HG02610 (cell line): ENCODE measurements around the gene DOC2A.
"Not testable (repeated sequence)": the region's sequence is repeated elsewhere in the genome, so short reads cannot be mapped to it uniquely, and the experiment has no call there.

Source experiments
- ATAC-seq: cut with Tn5 transposase; IDR thresholded peaks from one replicate; pipeline ENCODE4 v1.9.1; 2021; ENCODE audit warnings: mild to moderate bottlenecking, moderate library complexity; ENCODE audit not compliant: unreplicated experiment

The DOC2A gene

DNA sequence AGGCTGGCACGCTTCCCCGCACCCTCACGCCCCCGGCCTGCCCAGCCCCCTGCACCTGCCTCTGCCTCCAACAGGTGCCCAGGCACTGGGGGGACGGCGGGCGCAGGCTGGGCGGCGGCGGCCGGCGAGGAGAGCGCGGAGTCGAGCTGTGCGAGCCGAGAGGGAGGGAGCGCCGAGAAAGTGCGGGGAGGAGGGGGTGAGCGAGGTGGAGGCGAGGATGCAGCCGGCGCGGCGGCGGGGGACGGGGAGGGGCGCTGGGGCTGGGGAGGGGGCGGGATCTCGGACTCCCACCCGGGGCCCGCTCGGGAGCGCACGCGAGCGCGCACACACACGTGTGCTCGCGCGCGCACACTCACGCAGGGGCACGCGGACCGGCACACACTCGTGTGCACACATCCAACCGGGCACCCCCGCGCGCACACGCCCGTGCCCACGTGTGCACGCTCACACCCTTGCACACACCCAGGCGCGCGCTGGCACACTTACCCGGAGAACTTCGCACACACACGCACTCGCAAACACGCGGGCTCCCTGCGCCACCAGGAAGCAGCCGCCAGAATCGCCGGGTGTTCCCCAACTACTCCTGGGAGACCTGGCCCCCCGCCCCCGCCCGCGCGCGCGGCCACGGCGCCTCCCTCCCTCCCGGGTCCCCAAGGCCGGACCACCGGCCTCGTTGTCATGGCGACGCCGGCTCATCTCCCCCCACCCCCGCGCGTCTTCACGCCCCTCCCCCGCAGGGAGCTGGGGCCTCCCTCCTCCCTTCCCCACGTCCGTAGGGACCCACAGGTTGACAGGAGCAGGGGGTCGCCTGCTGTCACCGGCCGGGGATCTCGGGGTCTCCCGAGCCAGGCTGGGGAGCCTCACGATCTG is at the start of gene DOC2A:
DOC2A (minus strand) TSS at position 184 of the 870 bp plus-strand sequence. CDS start 805 bp downstream, outside the sequence.
- ATAC-seq = no peak

DNA sequence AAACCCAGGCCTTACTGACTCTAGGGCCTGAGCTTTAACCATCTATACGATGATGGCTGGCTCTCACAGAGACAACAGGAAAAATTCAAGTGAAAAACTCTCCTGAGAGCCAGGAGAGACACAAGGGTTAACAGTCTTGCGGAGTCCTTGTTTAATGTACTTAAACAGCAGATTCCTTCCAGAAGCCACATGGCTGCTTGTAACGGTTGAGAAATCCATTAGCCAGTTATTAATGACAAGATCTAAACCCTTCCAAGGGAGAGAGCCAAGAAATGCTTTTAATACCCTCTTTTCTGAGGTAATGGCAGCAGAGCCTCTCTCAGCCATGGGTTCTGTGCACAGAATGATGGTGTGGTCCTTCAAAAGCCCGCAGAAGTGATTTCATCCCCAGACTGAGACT is 49.5 kb upstream of the DOC2A start:
- no peak for ATAC-seq

DNA sequence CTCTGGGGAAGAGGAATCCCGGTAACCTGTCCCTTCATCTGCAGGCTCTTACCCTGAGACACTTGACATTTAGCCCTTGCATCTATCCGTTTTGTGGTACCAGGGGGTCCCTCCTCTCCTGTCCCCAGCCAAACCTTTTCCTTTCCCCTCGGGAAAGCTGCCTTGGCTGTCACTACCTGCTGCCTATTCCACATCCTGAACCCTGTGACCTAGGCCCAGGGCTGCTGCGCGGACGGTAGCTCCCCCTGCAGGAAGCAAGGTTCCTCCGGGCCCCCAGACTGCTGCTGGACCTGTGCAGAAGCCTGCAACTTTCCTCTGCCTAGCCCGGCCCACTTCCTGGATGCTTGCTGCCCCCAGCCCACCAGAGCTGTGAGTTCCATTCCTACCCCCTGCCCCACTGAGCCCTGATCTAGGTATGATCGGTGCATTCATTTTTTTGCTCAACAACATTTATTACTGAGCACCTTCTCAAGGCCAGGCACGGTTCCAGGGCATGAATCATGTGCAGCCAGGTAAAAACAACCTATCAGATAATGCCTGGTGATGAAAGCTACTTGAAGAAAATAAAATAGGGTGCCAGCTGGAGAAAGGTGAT is 44.2 kb upstream of the DOC2A start:
- ATAC-seq = no peak

DNA sequence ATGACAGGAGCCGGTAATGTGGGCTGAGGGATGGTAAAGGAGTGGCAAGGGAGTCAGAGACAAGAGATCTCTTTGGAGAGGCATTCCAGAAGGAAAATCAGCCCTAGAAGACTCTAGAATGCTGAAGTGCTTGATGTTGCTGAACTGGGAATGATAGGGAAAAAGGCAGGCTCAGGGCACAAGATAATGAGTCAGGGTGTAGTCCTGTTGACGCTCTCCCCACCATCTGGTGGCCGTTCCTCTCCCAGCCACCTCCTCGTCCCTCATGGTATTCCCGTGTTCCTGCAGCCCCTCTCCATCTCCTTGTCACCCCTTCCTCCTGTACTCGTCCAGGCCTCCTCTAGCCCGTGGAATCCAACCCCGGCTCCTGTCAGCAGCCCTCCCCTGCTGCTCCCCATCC is 43.6 kb upstream of the DOC2A start:
- no peak for ATAC-seq

DNA sequence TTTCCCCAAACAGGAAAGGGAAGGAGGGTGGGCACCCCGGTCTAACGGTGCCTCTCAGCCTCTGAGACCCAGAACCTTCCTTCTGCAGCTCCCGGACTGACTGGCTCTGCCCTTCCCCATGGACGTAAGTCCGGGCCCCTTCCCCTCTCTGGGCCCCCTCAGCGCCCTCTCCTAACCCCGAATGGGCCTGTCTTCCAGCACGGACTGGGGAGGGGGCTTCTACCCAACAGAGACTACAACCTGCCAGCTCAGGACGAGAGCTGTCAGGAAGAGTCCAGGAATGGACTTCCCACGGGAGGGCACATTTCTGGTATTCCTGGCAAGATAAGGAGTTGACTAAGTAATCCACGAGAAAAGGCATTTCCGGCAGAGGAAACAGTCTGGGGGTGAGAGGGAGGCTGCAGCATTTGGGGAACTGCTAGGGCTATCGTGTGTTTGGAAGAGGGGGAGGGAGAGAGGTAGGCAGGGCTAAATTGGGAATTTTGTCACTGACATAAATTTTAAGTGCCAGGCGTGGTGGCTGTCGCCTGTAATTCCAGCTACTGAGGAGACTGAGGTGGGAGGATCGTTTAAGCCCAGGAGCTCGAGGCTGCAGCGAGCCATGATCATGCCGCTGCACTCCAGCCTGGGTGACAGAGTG is 42.7 kb upstream of the DOC2A start:
- peak; percentile 20 for ATAC-seq

DNA sequence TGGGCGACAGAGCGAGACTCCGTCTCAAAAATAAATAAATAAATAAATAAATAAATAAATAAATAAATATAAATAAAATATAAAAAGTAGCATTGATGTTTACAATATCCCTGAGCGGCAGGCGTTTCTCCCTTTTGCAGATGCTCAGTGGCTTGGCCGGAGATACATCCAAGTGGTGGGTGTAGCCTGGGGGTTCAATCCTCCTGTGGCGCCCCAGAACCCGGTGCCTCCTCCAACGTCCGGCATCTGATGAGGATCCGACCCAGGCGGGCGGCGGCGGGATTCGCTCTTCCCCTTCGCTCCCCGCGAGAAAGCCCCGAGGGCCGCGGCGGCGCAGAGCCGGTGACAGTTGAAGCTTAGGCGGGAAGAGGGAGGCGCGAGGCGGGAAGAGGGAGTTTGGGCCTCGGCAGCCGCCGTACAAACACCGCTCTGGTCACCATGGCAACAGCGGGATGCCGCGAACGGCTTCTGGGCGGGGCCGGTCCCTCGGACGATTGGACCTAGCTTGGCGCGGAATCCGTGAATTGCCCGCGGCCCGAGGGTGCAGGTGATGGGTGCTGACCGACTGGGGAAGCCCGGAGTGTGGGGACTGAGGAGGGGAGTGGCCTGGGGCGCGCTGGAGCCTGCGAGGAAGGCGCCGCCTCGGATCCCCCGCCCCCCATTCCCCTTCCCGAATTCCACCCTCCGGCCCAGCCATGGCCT is 42.0 kb upstream of the DOC2A start:
- ATAC-seq = peak; percentile 61

DNA sequence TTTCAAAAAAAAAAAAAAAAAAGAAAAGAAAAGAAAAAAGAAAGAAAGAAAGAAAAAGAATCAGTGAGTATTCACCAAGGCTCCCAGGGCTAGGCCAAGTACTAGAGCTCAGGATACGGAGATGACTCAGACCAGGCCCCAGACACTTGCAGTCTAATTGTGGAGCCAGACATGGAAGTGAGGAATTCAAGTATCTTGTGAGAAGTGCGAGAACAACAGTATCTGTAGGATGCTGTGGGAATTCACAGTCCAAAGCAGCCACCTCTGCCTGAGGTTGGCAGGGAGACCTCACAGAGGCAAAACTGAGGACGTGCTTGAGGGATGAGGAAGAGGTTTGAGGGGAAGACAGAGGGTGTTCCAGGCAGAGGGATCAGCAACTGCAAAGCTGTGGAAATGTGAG is 40.7 kb upstream of the DOC2A start:
- no peak for ATAC-seq

DNA sequence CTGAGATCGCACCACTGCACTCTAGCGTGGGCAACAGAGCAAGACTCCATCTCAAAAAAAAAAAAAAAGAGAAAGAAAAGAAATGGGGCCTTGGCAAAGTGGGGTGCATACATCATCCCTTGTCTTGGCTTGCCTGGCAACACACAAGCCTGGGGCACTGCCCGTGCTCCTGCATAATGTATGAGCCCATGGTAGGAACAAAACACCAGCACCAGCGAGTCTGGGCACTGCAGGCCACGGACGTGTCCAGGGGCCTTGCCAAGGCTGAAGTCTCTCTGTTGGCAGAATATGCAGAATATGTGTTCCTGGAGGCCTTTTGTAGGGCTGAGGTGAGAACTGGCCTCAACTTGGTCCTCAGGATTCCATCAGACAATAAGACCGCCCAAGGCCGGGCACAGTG is 39.0 kb upstream of the DOC2A start:
- no peak for ATAC-seq

DNA sequence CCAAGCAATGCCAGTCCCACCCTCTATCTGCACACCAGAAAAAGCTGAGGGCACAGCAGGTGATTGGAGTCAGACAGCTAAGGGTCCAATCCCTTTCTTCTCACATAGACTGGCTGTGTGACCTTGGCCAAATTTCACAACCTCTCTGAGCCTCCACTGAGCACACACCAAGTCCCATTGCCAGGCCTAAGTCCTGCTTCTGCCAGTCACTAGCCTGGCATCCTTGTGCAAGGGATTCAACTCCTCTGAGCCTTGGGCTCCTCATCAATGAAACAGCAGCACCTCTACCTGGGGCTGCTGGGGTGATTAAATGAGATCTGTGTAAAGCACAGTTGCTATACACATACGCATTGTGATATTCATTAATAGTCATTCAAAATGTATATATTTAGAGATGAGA is 35.8 kb upstream of the DOC2A start:
- no peak for ATAC-seq

DNA sequence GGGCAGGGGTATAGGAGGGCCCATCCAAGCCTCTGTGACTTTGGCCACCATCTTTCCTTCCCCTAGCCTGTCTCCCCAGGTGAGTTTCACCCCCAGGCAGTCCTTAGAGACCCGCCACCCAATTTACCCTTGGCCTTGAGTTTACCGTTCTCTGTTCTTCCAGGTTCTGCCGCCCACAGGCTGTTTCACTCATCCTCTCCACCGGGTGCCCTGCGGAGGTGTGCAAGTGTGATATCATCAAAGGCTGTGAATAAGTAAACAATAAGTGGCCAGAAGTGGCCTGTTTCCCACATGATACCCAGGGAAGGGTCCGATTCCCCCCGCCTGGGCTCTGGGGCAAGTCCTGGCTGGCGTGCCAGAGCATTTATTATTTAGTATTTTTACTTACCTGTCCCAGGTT is 35.4 kb upstream of the DOC2A start:
- ATAC-seq = no peak

DNA sequence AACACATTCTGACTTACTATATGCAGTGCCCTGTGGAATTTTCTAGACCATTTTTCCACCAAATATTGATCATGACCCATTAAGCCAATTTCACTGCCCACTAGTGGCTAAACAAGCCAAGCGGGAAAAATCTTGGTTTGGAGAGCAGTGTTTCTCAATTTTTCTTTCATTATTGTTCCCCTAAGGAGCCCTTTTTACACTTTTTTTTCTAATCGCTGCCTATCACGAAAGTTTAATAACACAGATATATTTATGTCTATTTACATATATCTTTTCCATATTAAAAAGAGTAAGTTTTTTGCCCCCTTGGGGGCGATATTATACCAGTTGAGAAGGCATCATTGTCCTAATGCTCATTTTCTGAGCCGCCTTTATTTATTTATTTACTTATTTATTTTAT is 31.0 kb upstream of the DOC2A start:
- no peak for ATAC-seq

DNA sequence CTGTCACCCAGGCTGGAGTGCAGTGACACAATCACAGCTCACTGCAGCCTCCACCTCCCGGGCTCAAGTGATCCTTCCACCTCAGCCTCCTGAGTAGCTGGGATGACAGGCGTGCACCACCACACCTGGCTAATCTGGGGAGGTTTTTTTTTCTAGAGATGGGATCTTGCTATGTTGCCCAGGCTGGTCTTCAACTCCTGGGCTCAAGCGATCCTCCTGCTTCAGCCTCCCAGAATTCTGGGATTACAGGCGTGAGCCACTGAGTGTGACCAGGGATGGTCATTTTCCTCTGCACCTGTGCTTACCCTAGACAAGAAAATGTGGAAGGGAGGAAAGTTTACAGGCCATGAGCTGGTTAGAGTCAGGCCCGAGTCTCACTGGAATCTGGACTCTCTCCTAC is 29.9 kb upstream of the DOC2A start:
- ATAC-seq = not testable (repeated sequence)

DNA sequence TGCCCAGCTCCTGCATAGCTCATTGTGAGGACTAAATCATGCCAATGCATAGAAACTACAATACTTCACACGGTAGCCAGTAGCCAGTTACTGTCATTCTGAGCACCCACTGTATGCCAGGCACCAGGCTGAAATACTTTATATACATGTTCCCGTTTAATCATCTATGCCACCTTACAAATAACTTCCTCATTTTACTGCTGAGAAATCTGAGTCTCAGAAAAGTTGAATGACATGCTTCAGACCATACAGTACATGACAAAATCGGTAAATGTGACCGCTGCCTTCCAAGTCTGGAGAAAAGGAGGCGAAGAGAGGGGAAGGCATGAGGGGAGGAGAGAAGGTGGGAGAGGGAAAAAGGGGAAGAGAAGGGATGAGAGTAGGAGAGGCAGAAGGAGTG is 29.4 kb upstream of the DOC2A start:
- no peak for ATAC-seq

DNA sequence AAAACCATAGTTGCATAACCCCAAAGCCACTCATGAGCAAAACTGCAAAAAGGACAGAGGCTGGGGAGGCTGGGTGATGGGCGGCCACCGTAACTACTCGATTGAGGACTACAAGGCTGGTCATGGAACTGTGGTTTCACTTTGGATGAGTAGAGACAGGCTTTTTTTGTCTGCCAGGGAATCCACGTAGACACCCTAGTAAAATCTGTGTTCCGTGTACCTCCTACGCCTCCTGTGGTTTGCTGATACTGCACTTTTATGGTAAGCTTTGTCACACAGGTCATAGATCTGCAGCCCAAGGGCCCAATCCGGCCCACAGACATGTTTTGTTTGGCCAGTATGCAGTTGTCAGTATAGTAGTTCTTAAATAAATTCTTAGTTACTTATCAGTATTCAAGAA is 22.4 kb upstream of the DOC2A start:
- ATAC-seq = no peak

DNA sequence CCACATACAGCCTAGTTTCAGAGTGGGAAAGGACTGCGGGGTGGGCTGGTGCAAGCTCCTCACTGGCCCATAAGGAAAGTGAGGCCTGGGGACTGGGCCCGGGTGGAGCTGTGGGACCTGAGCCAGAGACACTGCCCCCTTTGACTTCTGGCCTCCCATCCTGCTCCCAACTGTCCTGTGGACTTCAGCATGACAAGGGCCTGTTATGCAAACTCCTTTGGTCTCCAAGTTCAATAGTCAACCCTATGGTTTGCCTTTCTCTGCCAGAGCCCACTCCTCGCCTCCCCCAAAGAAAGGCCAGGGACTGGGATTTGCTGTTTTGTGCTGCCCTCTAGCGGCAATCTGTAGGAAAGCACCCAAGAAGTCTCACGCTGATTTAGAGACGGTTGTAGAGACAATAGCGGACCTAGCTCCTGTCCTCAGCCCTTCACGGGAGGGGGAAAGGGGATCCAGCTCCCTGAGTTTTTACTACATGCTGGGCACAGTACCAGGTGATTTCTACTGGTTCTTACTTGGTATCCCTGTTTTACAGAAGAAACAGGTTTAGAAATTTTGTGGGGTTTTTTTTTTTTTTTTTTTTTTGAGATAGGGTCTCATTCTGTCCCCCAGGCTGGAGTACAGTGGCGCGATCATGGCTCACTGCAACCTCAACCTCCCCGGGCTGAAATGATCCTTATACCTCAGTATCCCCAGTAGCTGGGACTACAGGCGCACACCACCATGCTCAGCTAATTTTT is 21.4 kb upstream of the DOC2A start:
- no peak for ATAC-seq

DNA sequence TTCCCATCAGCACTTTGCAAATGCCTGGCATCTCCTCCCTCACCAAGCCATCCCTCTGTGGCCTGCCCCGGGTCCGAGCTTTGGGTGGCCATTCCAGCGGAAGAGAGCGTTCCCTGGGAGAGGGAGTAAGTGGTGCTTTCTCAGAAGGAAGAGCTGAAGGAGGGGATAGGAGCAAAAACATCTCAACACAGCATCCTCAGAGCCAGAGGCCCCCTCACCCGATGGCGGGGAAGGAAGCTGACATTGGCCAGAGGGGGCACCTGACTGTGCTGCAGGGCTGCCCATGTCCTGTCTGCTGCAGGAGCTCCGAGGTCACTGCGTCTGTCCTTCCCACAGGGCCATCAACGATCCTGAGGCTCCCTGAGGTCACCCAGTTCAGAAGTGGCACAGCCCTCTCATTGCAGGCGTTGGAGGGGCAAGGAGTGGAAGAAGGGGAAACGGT is 20.7 kb upstream of the DOC2A start:
- ATAC-seq = no peak

DNA sequence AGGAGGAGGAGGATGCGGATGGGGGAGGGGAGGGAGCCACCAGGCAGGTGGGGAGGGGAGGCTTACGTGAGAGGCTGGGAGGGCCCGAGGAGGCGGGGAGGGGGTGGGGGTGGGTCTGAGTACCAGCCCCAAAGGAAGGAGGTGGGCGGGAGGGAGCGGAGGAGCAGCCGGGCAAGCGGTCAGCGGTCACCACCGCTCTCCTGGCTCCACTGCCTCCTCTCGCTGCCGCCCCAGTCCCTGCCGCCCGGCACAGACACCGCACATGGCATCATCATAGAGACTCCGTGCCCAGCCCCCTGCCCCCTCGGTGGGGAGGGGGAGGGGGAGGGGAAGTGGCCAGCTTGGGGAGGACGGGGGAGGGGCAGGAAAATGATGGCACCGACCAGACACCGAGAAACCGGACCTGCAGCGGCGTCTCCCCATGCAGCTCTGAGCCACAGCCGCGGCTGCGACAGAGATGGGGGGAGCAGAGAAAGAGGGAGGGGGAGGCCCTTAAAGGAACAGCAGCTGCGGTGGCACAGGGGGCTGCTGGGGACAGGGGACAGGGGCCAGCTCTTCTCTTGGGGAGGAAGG is 20.1 kb upstream of the DOC2A start, which contains the start of gene TLCD3B:
TLCD3B (minus strand) TSS at position 431 of the 573 bp plus-strand sequence. CDS start 744 bp downstream, outside the sequence.
- no peak for ATAC-seq

DNA sequence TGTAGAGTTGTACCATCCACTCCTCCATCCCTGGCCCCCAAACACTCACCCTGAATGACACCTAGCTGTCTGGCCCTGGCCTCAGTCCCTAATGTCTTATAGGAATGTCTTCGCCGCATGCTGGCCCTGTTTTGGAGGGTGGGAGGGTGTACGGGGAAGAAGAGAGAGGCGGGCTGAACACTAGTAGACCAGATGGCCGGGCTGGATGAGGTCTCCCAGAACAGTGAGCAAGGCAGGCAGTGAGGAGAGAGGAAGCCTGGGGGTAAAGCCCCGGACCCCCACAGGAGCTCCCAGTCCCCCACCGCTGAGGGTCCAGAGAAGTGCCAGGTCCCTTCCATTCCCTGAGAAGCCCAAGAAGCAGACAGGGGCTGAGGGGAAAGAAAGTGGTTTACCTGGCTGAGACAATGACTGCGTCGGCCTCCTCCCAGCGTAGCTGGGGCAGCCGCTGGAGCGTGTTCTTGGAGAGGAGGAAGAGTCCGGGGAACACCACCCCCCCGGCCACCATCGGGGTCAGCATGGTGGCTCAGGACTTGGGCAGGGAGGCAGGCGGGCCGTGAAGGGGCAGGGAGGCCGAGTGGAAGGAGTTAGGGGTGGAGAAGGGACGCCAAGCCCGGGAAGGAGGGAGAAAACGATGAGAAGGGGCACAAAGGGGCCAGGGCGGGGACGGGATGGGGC is 19.3 kb upstream of the DOC2A start:
- no peak for ATAC-seq

DNA sequence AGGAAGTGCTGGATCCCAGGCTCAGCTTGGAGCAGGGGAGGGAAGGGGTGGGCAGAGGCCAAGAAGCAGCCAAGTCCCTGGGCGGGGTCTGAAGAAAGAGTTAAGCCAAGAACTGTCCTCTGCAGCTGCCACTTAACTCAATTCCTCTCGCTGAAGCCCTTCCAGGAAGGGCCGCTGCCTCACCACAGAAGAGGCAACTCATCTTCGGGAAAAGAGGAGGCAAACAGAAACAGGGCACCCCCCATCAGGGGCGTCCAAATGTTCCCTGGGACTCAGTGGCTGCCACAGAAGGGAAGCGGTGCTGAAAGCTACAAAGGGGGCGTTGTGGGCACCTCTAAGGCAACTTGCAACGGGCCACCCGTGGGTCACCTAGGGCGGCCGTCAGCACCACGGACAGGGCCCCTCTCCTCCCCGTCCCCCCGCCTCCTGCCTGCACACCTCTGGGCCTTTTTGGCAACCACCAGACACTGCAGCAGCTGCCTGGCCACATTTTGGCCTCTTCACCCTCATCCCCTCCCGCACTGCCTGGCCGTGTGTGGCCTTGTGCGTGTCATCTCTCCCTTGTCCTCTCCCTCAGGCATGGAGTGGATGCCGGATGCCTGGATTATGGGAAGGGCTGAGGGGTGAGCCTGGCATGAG is 17.7 kb upstream of the DOC2A start:
- no peak for ATAC-seq
